HepG2 (cell line): Measurements from ENCODE around the gene TAPBP. TPM values are rescaled to one million over a fixed set of nuclear protein-coding genes. Genes with fewer than 3 reads are reported as not detected.

Experiments
- ARNTL ChIP-seq: sonication (generic); formaldehyde crosslinking; IDR thresholded peaks from 2 replicates; pipeline ENCODE4 v1.4.0; 2020; ENCODE audit warnings: mild to moderate bottlenecking, missing genetic modification reagents
- CHD2 ChIP-seq: IDR thresholded peaks from 2 replicates; pipeline ENCODE4 v1.6.1; 2011; ENCODE audit warnings: low read depth, low read length, improper control_type of control experiment
- FIP1L1 ChIP-seq: fragments of 200-400 bp; formaldehyde crosslinking; IDR thresholded peaks from 2 replicates; pipeline ENCODE4 v1.6.1; 2018; ENCODE audit warnings: low read depth, mild to moderate bottlenecking, low read length, moderate library complexity, borderline replicate concordance; ENCODE audit not compliant: insufficient read depth
- GATAD2A ChIP-seq: IDR thresholded peaks from 2 replicates; pipeline ENCODE4 v1.6.1; 2016
- KDM5A ChIP-seq: fragments of 200-600 bp; sonication (generic); IDR thresholded peaks from 2 replicates; pipeline ENCODE4 v1.7.0; 2018; ENCODE audit warnings: antibody characterized with exemption, mild to moderate bottlenecking, low read length, borderline replicate concordance
- MAZ ChIP-seq, 2 experiments: sonication (generic) in 1 of 2; formaldehyde crosslinking in 1 of 2; IDR thresholded peaks; 2 replicates each; pipeline versions ENCODE4 v1.5.0 to v1.6.1; 2012 to 2020; ENCODE audit warnings: low read depth in 2 of 2, mild to moderate bottlenecking in 2 of 2, borderline replicate concordance in 1 of 2, improper control_type of control experiment in 1 of 2, low read length in 1 of 2, missing genetic modification reagents in 1 of 2, moderate library complexity in 1 of 2
- MXI1 ChIP-seq: IDR thresholded peaks from 3 replicates; pipeline ENCODE4 v1.6.1; 2012; ENCODE audit warnings: low read depth, low read length, inconsistent platforms, borderline replicate concordance
- RAD21 ChIP-seq: fragments of 450-650 bp; formaldehyde crosslinking; IDR thresholded peaks from 2 replicates; pipeline ENCODE4 v1.5.0; 2020; ENCODE audit warnings: mild to moderate bottlenecking
- REL ChIP-seq: sonication (generic); formaldehyde crosslinking; conservative IDR thresholded peaks from 2 replicates; pipeline ENCODE4 v1.8.0; 2022; ENCODE audit warnings: mild to moderate bottlenecking, missing genetic modification reagents, moderate library complexity
- SMARCE1 ChIP-seq: fragments of 450-650 bp; IDR thresholded peaks from 2 replicates; pipeline ENCODE4 v1.6.1; 2017; ENCODE audit warnings: borderline replicate concordance
- SSRP1 ChIP-seq: IDR thresholded peaks from 2 replicates; pipeline ENCODE4 v1.6.1; 2016; ENCODE audit warnings: control low read depth
- TERF1 ChIP-seq: sonication (generic); formaldehyde crosslinking; IDR thresholded peaks from 2 replicates; pipeline ENCODE4 v1.8.0; 2022; ENCODE audit warnings: mild to moderate bottlenecking, missing genetic modification reagents, moderate library complexity
- TOE1 ChIP-seq: sonication (generic); formaldehyde crosslinking; IDR thresholded peaks from 2 replicates; pipeline ENCODE4 v1.4.0; 2020; ENCODE audit warnings: mild to moderate bottlenecking, missing genetic modification reagents
- ZNF138 ChIP-seq: sonication (generic); formaldehyde crosslinking; IDR thresholded peaks from 2 replicates; pipeline ENCODE4 v1.5.0; 2020; ENCODE audit warnings: mild to moderate bottlenecking, low read depth, missing genetic modification reagents
- ZNF567 ChIP-seq: sonication (generic); formaldehyde crosslinking; IDR thresholded peaks from 2 replicates; pipeline ENCODE4 v1.8.1; 2023; ENCODE audit warnings: mild to moderate bottlenecking, missing genetic modification reagents, borderline replicate concordance
- ZNF703 ChIP-seq: sonication (generic); formaldehyde crosslinking; IDR thresholded peaks from 2 replicates; pipeline ENCODE4 v1.5.1; 2020; ENCODE audit warnings: missing genetic modification reagents, mild to moderate bottlenecking, moderate library complexity, borderline replicate concordance
- ZNF780A ChIP-seq: sonication (generic); formaldehyde crosslinking; IDR thresholded peaks from 2 replicates; pipeline ENCODE4 v1.8.0; 2022; ENCODE audit warnings: mild to moderate bottlenecking, missing genetic modification reagents, moderate library complexity
- polyA plus RNA-seq, 8 experiments: library from polyadenylated mRNA; depleted of rRNA in 3 of 8; stranded (reverse) in 7 of 8; unstranded in 1 of 8; fragments of >200 nt; fragmentation: Illumina TruSeq in 4 of 8; extraction: Trizol in 4 of 8; gene quantifications; 2 replicates each; pipeline versions ENCODE4 v1.2.1 to v1.2.3, GENCODE V29; 2011 to 2016; ENCODE audit warnings: low read depth in 4 of 8, missing spikeins in 1 of 8, mixed read lengths in 1 of 8; ENCODE audit not compliant: insufficient read depth in 1 of 8
- total RNA-seq, 5 experiments: library from RNA; depleted of rRNA; stranded (reverse); fragments of >200 nt; fragmentation: Illumina TruSeq; extraction: Trizol; gene quantifications; 2 replicates each; pipeline ENCODE4 v1.2.3, GENCODE V29; 2016; ENCODE audit warnings: low read depth in 1 of 5
- TF ChIP-seq, protein P1 (sequence below): sonication (generic); formaldehyde crosslinking; IDR thresholded peaks from 2 replicates; pipeline ENCODE4 v1.5.1; 2020; ENCODE audit warnings: mild to moderate bottlenecking, missing genetic modification reagents, moderate library complexity
- TF ChIP-seq, protein P2 (sequence below): sonication (generic); formaldehyde crosslinking; conservative IDR thresholded peaks from 2 replicates; pipeline ENCODE4 v1.8.0; 2022; ENCODE audit warnings: missing genetic modification reagents
- TF ChIP-seq, protein P3 (sequence below): sonication (generic); formaldehyde crosslinking; IDR thresholded peaks from 2 replicates; pipeline ENCODE4 v1.4.0; 2020; ENCODE audit warnings: mild to moderate bottlenecking, missing genetic modification reagents, borderline replicate concordance

Gene TAPBP
- total and polyA plus RNA-seq, 2 of the 13 experiments (the other 11 are each of a cell fraction or from before 2014, with no cell fraction given), result 27.4 to 32.3 TPM

DNA sequence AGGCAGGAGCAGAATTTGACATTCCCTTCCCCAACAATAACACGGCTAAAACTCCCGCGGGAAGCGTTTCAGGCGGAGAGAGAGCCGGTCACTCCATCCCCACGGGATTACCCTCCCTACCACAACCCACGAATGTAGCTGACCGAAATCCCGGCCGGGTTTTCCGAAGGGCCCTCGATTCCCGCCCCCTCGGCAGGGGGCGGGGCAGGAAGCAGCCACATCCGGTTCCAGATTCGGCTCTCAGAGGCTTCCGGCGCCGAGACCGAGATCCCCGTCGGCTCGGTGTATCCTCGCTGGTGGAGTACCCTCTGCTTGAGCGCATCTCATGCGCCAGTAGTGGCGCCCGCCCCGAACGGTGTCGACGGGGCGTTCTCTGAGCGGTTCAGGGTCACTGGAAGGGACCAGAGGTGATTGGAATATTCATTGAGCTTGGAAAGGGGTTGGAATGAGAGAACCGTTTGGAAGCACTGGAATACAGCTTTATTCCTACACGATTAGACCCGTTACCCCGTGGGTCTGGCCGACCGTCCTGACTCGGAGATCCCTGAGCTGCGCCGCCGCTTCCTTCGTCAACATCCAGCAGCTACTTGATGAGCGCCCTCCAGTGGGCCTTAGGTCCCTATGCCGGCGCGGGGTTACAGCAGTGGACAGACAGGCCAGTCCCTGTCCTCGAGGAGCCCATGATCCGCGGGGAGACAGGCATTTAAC, 14.5 kb downstream of the TAPBP start (continued):
- TF ChIP-seq MAZ (IDR thresholded peaks at IDR 0.05; ENCODE audit: borderline replicate concordance, low read depth, low read length) (peak; percentile 90), MAZ (CRISPR knock-in tag; IDR thresholded peaks at IDR 0.05; ENCODE audit: low read depth) (peak; percentile 84), SSRP1 (peak; percentile 91), REL (peak; percentile 92), ZNF138 (CRISPR knock-in tag) (no peak), ZNF703 (CRISPR knock-in tag) (no peak), TERF1 (CRISPR knock-in tag) (no peak), MXI1 (peak; percentile 66; the same call in 1 of the 3 replicates), CHD2 (no peak), TOE1 (CRISPR knock-in tag) (no peak), FIP1L1 (peak; percentile 99), RAD21 (CRISPR knock-in tag) (peak; percentile 74), ZNF567 (CRISPR knock-in tag) (peak; percentile 83; the same call in 1 of the 2 replicates), KDM5A (peak; percentile 89), ZNF780A (CRISPR knock-in tag) (peak; percentile 58), GATAD2A (CRISPR knock-in tag) (peak; percentile 68; the same call in 1 of the 2 replicates), ARNTL (CRISPR knock-in tag) (peak; percentile 39; the same call in 1 of the 2 replicates), SMARCE1 (no peak)
- TF ChIP-seq, protein P1, sequence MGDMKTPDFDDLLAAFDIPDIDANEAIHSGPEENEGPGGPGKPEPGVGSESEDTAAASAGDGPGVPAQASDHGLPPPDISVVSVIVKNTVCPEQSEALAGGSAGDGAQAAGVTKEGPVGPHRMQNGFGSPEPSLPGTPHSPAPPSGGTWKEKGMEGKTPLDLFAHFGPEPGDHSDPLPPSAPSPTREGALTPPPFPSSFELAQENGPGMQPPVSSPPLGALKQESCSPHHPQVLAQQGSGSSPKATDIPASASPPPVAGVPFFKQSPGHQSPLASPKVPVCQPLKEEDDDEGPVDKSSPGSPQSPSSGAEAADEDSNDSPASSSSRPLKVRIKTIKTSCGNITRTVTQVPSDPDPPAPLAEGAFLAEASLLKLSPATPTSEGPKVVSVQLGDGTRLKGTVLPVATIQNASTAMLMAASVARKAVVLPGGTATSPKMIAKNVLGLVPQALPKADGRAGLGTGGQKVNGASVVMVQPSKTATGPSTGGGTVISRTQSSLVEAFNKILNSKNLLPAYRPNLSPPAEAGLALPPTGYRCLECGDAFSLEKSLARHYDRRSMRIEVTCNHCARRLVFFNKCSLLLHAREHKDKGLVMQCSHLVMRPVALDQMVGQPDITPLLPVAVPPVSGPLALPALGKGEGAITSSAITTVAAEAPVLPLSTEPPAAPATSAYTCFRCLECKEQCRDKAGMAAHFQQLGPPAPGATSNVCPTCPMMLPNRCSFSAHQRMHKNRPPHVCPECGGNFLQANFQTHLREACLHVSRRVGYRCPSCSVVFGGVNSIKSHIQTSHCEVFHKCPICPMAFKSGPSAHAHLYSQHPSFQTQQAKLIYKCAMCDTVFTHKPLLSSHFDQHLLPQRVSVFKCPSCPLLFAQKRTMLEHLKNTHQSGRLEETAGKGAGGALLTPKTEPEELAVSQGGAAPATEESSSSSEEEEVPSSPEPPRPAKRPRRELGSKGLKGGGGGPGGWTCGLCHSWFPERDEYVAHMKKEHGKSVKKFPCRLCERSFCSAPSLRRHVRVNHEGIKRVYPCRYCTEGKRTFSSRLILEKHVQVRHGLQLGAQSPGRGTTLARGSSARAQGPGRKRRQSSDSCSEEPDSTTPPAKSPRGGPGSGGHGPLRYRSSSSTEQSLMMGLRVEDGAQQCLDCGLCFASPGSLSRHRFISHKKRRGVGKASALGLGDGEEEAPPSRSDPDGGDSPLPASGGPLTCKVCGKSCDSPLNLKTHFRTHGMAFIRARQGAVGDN (CRISPR knock-in tag), result peak; percentile 91
- TF ChIP-seq, protein P2, sequence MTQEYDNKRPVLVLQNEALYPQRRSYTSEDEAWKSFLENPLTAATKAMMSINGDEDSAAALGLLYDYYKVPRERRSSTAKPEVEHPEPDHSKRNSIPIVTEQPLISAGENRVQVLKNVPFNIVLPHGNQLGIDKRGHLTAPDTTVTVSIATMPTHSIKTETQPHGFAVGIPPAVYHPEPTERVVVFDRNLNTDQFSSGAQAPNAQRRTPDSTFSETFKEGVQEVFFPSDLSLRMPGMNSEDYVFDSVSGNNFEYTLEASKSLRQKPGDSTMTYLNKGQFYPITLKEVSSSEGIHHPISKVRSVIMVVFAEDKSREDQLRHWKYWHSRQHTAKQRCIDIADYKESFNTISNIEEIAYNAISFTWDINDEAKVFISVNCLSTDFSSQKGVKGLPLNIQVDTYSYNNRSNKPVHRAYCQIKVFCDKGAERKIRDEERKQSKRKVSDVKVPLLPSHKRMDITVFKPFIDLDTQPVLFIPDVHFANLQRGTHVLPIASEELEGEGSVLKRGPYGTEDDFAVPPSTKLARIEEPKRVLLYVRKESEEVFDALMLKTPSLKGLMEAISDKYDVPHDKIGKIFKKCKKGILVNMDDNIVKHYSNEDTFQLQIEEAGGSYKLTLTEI (CRISPR knock-in tag), result no peak
- TF ChIP-seq, protein P3, sequence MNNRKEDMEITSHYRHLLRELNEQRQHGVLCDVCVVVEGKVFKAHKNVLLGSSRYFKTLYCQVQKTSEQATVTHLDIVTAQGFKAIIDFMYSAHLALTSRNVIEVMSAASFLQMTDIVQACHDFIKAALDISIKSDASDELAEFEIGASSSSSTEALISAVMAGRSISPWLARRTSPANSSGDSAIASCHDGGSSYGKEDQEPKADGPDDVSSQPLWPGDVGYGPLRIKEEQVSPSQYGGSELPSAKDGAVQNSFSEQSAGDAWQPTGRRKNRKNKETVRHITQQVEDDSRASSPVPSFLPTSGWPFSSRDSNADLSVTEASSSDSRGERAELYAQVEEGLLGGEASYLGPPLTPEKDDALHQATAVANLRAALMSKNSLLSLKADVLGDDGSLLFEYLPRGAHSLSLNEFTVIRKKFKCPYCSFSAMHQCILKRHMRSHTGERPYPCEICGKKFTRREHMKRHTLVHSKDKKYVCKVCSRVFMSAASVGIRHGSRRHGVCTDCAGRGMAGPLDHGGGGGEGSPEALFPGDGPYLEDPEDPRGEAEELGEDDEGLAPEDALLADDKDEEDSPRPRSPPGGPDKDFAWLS (CRISPR knock-in tag), result 0 out of 2 replicates have a peak, but pooled peaks have one; percentile 64
